GM19463 (cell line): ENCODE data around the gene SMPD3.

Experiments
- ATAC-seq: cut with Tn5 transposase; IDR thresholded peaks from one replicate; pipeline ENCODE4 v1.9.1; 2021; ENCODE audit warnings: mild to moderate bottlenecking, moderate library complexity; ENCODE audit not compliant: unreplicated experiment

Gene SMPD3

GRCh38 chr16:68473358-68474070, 25.2 kb upstream of the SMPD3 start:
- no peak for ATAC-seq

GRCh38 chr16:68472581-68472980, 24.3 kb upstream of the SMPD3 start:
- ATAC-seq, result no peak

- ATAC-seq, result peak; percentile 95
These were observed 22.3 kb upstream of the SMPD3 start for GRCh38 chr16:68470461-68471150.

- ATAC-seq, result peak; percentile 8
These were observed 21.6 kb upstream of the SMPD3 start for GRCh38 chr16:68469796-68470460.

- no peak for ATAC-seq
These were observed 20.5 kb upstream of the SMPD3 start for GRCh38 chr16:68468842-68469241.

- ATAC-seq, result no peak
These were observed 17.9 kb upstream of the SMPD3 start for GRCh38 chr16:68466174-68466573.

- ATAC-seq, result no peak
These were observed 15.6 kb upstream of the SMPD3 start for GRCh38 chr16:68463904-68464303.

- no peak for ATAC-seq
These were observed 11.8 kb upstream of the SMPD3 start for GRCh38 chr16:68460067-68460466.

- ATAC-seq, result no peak
These were observed 11.1 kb upstream of the SMPD3 start for GRCh38 chr16:68459457-68459856.

GRCh38 chr16:68458551-68458950, 10.2 kb upstream of the SMPD3 start:
- no peak for ATAC-seq

GRCh38 chr16:68458101-68458500, 9.8 kb upstream of the SMPD3 start:
- no peak for ATAC-seq

- ATAC-seq, result no peak
These were observed 7.3 kb upstream of the SMPD3 start for GRCh38 chr16:68455631-68456030.

- no peak for ATAC-seq
These were observed 6.7 kb upstream of the SMPD3 start for GRCh38 chr16:68454920-68455435.

GRCh38 chr16:68453816-68454215, 5.5 kb upstream of the SMPD3 start:
- no peak for ATAC-seq

GRCh38 chr16:68452176-68452575, 3.9 kb upstream of the SMPD3 start:
- ATAC-seq, result no peak

GRCh38 chr16:68451676-68452075, 3.4 kb upstream of the SMPD3 start:
- ATAC-seq, result no peak

GRCh38 chr16:68450741-68451255, 2.5 kb upstream of the SMPD3 start:
- ATAC-seq, result no peak

- no peak for ATAC-seq
These were observed 502 bp downstream of the SMPD3 start for GRCh38 chr16:68447653-68448359.

GRCh38 chr16:68446681-68447652, 1.3 kb downstream of the SMPD3 start:
- no peak for ATAC-seq

- no peak for ATAC-seq
These were observed 2.9 kb downstream of the SMPD3 start for GRCh38 chr16:68445458-68445857.
